ENCODE measurements around the gene PGAM2. TPM values are rescaled to one million over a fixed set of nuclear protein-coding genes. Genes with fewer than 3 reads are reported as not detected.
A peak's percentile ranks its signal among the peaks of the same experiment; 100 is the strongest.
"Not testable (repeated sequence)": the region's sequence is repeated elsewhere in the genome, so short reads cannot be mapped to it uniquely, and the experiment has no call there.

The PGAM2 gene
- total RNA-seq, 4 donors from 2014 or later, result 0.57 to 1.6 (median 1.3) TPM; not detected in 1

- intact Hi-C loops (cut with DNase I); H3K9me3 ChIP-seq; H3K27me3 ChIP-seq; H3K36me3 ChIP-seq; DNase-seq: not testable (repeated sequence)
- peak overlapping the region; percentile 51 to 74 (median 73) for H3K27ac ChIP-seq
- H3K4me1 ChIP-seq, result peaks cover 6 to 30% (median 7%) of the 10 kb centered on the region in 3 donors
- 0% methylated on average over 8 of the region's 46 CpGs; no CpG with 5 or more reads in 1 of the 2 donors for WGBS, 2 donors
- TF ChIP-seq, protein P1, sequence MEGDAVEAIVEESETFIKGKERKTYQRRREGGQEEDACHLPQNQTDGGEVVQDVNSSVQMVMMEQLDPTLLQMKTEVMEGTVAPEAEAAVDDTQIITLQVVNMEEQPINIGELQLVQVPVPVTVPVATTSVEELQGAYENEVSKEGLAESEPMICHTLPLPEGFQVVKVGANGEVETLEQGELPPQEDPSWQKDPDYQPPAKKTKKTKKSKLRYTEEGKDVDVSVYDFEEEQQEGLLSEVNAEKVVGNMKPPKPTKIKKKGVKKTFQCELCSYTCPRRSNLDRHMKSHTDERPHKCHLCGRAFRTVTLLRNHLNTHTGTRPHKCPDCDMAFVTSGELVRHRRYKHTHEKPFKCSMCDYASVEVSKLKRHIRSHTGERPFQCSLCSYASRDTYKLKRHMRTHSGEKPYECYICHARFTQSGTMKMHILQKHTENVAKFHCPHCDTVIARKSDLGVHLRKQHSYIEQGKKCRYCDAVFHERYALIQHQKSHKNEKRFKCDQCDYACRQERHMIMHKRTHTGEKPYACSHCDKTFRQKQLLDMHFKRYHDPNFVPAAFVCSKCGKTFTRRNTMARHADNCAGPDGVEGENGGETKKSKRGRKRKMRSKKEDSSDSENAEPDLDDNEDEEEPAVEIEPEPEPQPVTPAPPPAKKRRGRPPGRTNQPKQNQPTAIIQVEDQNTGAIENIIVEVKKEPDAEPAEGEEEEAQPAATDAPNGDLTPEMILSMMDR (IDR thresholded peaks at IDR 0.05), result peak in 1 of 6 experiments; percentile 19
- peak overlapping the region; percentile 13 to 61 (median 44) for H3K4me3 ChIP-seq
Observed at GRCh38 chr7:44040493-44040891, 24.9 kb downstream of the PGAM2 start.

- intact Hi-C loops (cut with DNase I), result not testable (repeated sequence)
Observed at GRCh38 chr7:44039800-44040492, 25.4 kb downstream of the PGAM2 start.

DNA sequence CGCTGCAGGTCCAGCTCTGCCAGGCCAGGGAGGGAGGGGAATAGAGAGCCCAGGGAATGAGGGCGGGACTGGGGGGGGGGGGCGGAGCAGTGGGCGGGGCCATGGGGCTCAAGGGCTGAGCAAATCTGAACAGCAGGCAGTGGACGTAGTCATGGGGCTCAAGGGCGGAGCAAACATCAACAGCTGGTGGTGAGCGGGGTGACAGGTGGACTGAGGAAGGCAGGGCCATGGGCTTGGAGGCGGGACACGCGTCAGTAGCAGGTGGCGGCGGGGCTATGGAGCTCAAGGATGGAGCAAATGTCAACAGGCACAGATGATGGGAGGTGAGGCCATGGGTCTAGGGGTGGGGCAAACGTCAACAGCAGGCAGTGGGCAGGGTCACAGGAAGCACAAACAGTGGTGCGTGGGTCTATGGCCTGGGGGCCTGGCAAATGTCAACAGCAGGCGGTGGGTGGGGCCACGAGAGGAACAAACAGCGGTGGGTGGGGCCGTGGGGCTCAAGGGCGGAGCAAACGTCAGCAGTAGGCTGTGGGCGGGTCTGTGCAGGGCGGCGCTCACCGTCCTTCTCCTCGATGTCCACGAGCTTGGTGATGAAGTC is 26.3 kb downstream of the PGAM2 start:
- Histone ChIP-seq H3K27ac (peak overlapping the region; percentile 74 to 88 (median 86)), H3K4me3 (peak overlapping the region in 3 of 4 donors; percentile 37 to 62 (median 42)), H3K4me1 (peaks cover 4 to 23% (median 5%) of the 10 kb centered on the region in 3 donors)
- 4 to 8% methylated on average over 9 to 12 of the region's 26 CpGs for WGBS, 2 donors
- H3K36me3 ChIP-seq; intact Hi-C loops (cut with DNase I); H3K9me3 ChIP-seq; H3K27me3 ChIP-seq: not testable (repeated sequence)
- peak; percentile 65 for DNase-seq

More at GRCh38 chr7:44039800-44040492, 25.4 kb downstream of the PGAM2 start:
- Histone ChIP-seq H3K4me1 (peaks cover 5 to 25% (median 6%) of the 10 kb centered on the region in 3 donors), H3K4me3 (peak overlapping the region; percentile 13 to 61 (median 44)), H3K27ac (peak overlapping the region; percentile 51 to 74 (median 73))
- no CpG with 5 or more reads among the region's 40 CpGs for WGBS, 2 donors
- H3K9me3 ChIP-seq, H3K36me3 ChIP-seq, H3K27me3 ChIP-seq, DNase-seq: not testable (repeated sequence)

- intact Hi-C loops (cut with DNase I); H3K36me3 ChIP-seq; DNase-seq; H3K4me3 ChIP-seq; H3K27me3 ChIP-seq; H3K9me3 ChIP-seq: not testable (repeated sequence)
- Histone ChIP-seq H3K27ac (peak overlapping the region in 1 of 4 donors; percentile 87), H3K4me1 (peaks cover 0 to 18% (median 0%) of the 10 kb centered on the region in 3 donors)
- no CpG with 5 or more reads among the region's 12 CpGs for WGBS, 2 donors
Observed at GRCh38 chr7:44038553-44038952, 26.8 kb downstream of the PGAM2 start.

DNA sequence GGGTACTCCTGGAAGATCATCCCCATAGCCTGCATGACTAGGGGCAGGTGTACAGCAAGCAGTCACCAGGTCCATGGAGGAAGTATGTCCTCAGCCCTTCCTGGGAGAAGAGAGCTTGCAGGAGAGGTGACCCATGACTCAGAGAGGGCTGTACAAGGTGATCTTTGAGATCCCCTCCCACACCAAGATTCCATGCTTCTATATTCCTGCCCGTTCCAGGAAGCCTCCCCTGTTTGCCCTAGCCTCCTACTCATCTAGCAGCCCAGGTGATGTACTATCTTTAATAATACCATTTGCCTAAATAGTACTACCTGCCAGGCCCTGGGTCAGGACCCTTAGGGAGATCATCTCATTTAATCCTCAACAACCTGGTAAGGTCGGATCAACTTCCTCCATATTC is 27.4 kb downstream of the PGAM2 start:
- intact Hi-C loops (cut with DNase I); DNase-seq; H3K4me3 ChIP-seq; H3K27me3 ChIP-seq; H3K36me3 ChIP-seq; H3K9me3 ChIP-seq; H3K27ac ChIP-seq: not testable (repeated sequence)
- 49 to 66% methylated on average over 2 of the region's 2 CpGs for WGBS, 2 donors
- peaks cover 0 to 17% (median 0%) of the 10 kb centered on the region in 3 donors for H3K4me1 ChIP-seq

GRCh38 chr7:44036364-44036763 is 29.0 kb downstream of the PGAM2 start:
- WGBS, 2 donors, result 78% methylated on average over 8 of the region's 10 CpGs; no CpG with 5 or more reads in 1 of the 2 donors
- intact Hi-C loops (cut with DNase I); H3K4me3 ChIP-seq; H3K27ac ChIP-seq; DNase-seq; H3K27me3 ChIP-seq; H3K9me3 ChIP-seq; H3K36me3 ChIP-seq: not testable (repeated sequence)
- peaks cover 0 to 17% (median 0%) of the 10 kb centered on the region in 3 donors for H3K4me1 ChIP-seq

DNA sequence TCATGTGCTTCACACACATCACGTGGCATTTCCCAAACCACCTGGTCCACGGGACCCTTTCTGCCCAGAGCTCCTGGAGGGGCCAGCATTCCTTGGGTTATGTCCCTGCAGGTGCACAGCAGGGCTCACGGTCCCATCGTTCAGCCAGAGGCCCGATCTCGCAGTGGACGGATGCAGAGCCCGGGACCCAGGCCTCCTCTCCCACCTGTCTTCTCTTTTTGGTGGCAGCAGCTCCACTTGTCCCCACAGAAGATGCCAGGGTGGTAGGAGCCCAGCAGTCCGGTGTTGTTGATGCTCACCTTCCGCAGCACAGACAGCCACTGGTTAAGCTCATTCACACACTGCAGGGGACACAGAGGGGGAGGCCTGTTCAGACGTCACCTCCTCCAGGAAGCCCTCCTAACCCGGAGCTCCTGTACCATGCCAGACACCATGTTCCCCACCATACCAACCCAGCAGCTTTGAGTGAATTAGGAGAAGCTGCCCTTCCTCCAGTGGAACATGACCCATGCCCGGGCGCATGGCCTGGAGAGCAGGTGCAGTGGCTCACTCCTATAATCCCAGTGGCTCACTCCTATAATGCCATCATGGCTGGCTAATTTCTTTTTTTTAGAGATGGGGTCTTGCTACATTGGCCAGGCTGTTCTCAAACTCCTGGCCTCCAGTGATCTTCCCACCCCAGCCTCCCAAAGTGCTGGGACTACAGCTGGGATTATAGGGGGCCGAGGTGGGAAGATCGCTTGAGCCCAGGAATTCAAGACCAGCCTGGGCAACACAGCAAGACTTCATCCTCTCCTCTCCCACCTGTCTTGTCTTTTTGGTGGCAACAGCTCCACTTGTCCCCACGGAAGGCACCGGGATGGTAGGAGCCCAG is 31.2 kb downstream of the PGAM2 start:
- WGBS, 2 donors, result 89 to 100% methylated on average over 2 to 14 of the region's 18 CpGs
- H3K27ac ChIP-seq; intact Hi-C loops (cut with DNase I); H3K36me3 ChIP-seq; H3K9me3 ChIP-seq; DNase-seq; H3K4me3 ChIP-seq; H3K4me1 ChIP-seq; H3K27me3 ChIP-seq: not testable (repeated sequence)

- 77 to 90% methylated on average over 6 of the region's 6 CpGs for WGBS, 2 donors
- H3K4me1 ChIP-seq; H3K4me3 ChIP-seq; H3K36me3 ChIP-seq; intact Hi-C loops (cut with DNase I); H3K9me3 ChIP-seq; H3K27me3 ChIP-seq; H3K27ac ChIP-seq; DNase-seq: not testable (repeated sequence)
Observed at GRCh38 chr7:44032031-44032430, 33.3 kb downstream of the PGAM2 start.

GRCh38 chr7:44031319-44031718 is 34.0 kb downstream of the PGAM2 start:
- H3K4me1 ChIP-seq; DNase-seq; intact Hi-C loops (cut with DNase I); H3K27ac ChIP-seq; H3K36me3 ChIP-seq; H3K27me3 ChIP-seq; H3K4me3 ChIP-seq; H3K9me3 ChIP-seq: not testable (repeated sequence)
- WGBS, 2 donors, result 70 to 89% methylated on average over 2 to 11 of the region's 13 CpGs

GRCh38 chr7:44030029-44030428 is 35.3 kb downstream of the PGAM2 start:
- H3K27ac ChIP-seq; intact Hi-C loops (cut with DNase I): not testable (repeated sequence)

DNA sequence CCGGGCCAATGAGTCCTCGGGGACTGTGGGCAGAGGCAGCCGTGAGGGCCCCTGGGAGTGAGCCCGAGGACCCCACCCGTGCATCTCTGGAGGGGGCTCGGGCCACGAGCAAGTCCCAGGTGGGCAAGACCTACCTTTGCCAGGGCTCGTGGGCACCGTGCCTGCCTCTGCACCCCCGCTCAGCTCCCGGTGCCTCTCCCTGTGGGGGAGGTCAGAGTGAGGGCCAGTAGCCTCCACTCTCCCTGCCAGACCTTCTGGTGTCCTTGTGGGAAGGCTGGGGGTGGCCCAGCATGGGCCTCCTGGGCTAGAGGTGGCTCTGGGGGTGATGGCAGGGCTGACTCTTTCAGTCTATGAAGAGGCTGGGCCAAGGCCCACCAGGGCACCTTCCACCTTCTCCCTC is 35.9 kb downstream of the PGAM2 start:
- H3K4me3 ChIP-seq; H3K27ac ChIP-seq; H3K27me3 ChIP-seq; H3K9me3 ChIP-seq; intact Hi-C loops (cut with DNase I); DNase-seq; H3K4me1 ChIP-seq; H3K36me3 ChIP-seq: not testable (repeated sequence)
- no CpG with 5 or more reads among the region's 11 CpGs for WGBS, 2 donors

More at GRCh38 chr7:44030029-44030428, 35.3 kb downstream of the PGAM2 start:
- H3K27me3 ChIP-seq, H3K9me3 ChIP-seq, H3K36me3 ChIP-seq, H3K4me1 ChIP-seq, DNase-seq, H3K4me3 ChIP-seq: not testable (repeated sequence)
- no CpG with 5 or more reads among the region's 5 CpGs for WGBS, 2 donors
